ACC112 (cell line): ENCODE results near the gene GPR31.

Experiments
- H2AFZ ChIP-seq: fragments of 200-600 bp; sonication (generic); one replicate; pipeline ENCODE4 v1.6.0; 2017; ENCODE audit warnings: antibody characterized with exemption, low read length; ENCODE audit not compliant: unreplicated experiment
- H3K27ac ChIP-seq: fragments of 200-600 bp; sonication (generic); 2 replicates; pipeline ENCODE4 v1.5.1; 2014; ENCODE audit warnings: low read depth, mild to moderate bottlenecking, antibody characterized with exemption, low read length, moderate library complexity
- H3K27me3 ChIP-seq: fragments of 200-600 bp; sonication (generic); 2 replicates; pipeline ENCODE4 v1.6.1; 2014; ENCODE audit warnings: mild to moderate bottlenecking, antibody characterized with exemption, low read length, moderate library complexity, mixed read lengths; ENCODE audit not compliant: insufficient read depth
- H3K36me3 ChIP-seq: fragments of 200-600 bp; sonication (generic); 2 replicates; pipeline ENCODE4 v1.6.1; 2016; ENCODE audit warnings: mild to moderate bottlenecking, antibody characterized with exemption, low read length, moderate library complexity, mixed read lengths; ENCODE audit not compliant: insufficient read depth
- H3K4me1 ChIP-seq: fragments of 200-600 bp; sonication (generic); one replicate; pipeline ENCODE4 v1.6.1; 2016; ENCODE audit warnings: low read length, mixed read lengths; ENCODE audit not compliant: insufficient read depth, unreplicated experiment, control insufficient read depth
- H3K4me3 ChIP-seq: fragments of 200-600 bp; sonication (generic); 2 replicates; pipeline ENCODE4 v1.5.1; 2014; ENCODE audit warnings: mild to moderate bottlenecking, low read depth, low read length
- H3K79me2 ChIP-seq: fragments of 200-600 bp; sonication (generic); one replicate; pipeline ENCODE4 v1.6.0; 2016; ENCODE audit warnings: low read length; ENCODE audit not compliant: control insufficient read depth, unreplicated experiment, insufficient read depth

Gene GPR31

DNA sequence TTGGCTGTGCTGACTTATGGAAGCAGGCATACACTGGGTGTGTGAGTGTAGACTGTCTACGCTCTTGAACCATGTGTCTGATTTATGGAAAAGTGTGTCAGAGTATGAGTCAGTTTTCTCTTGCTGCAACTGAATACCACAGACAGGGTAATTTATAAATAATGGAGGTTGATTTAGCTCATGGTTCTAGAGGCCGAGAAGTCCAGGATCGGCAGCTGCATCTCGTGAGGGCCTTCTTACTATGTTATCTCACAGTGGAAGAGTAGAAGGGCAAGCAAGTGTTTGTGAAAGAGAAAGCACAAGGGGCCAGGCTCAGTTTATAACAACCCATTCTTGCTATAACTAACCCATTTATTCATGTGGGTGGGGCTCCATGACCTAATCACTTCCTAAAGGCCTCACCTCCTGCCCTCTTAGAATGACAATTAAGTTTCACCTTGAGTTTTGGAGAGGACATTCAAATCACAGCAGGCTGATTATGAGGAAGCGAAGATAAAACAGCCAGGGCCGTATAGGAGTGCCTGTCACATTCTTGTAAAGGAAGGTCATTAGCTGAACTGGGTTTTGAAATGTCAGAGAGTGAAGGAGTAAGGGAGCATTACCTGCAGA, 6.7 kb downstream of the GPR31 start:
- no peaks in the 10 kb centered on the region for H3K79me2 ChIP-seq
- H2AFZ ChIP-seq = no peak overlapping the region
- no peak overlapping the region for H3K27ac ChIP-seq
- H3K4me1 ChIP-seq = no peaks in the 10 kb centered on the region
- H3K4me3 ChIP-seq = no peak overlapping the region
- H3K36me3 ChIP-seq = no peaks in the 10 kb centered on the region
- peaks cover 4% of the 10 kb centered on the region; the same call in 1 of the 2 replicates for H3K27me3 ChIP-seq

DNA sequence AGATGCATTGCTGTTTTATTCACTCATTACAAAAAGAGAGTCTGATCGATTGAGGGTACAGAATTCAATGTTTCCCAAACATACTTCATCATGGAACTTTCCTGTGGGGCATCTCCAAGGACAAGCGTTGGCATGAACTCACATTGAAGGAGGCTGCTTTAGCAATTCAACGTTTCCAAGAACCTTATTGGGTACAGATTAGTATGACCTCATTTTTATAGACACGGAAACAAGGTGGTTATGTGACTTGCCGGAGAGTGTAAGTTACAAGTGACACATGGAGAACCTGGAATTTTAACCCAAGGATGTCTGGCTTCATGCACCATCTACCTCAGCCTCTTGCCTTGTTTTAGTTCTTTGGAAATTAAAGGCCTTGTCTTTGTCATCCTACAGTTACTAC, 8.8 kb downstream of the GPR31 start:
- H3K36me3 ChIP-seq = no peaks in the 10 kb centered on the region
- no peaks in the 10 kb centered on the region for H3K79me2 ChIP-seq
- H2AFZ ChIP-seq = no peak overlapping the region
- H3K27ac ChIP-seq = no peak overlapping the region
- H3K4me1 ChIP-seq = no peaks in the 10 kb centered on the region
- peaks cover 4% of the 10 kb centered on the region; the same call in 1 of the 2 replicates for H3K27me3 ChIP-seq
- no peak overlapping the region for H3K4me3 ChIP-seq

DNA sequence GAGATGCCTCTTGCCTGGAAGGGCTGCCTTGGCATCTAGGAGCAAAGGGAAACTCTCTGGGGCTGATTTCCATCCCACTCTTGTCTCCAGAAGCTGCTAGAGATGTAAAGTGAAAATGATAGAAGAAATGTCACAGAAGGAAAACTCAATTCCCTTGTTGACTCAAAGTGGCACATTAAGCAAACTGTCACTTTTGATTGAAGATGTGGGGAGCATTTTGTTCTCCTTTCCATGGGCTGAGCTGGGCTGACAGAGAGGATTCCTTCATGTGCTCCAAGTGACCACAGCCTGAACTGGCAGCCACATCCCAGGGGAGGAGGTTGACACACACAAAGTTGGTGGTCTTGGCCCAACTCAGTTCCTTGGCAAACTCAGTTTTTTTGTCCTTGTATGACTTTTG, 9.8 kb downstream of the GPR31 start:
- H3K27me3 ChIP-seq = peaks cover 4% of the 10 kb centered on the region; the same call in 1 of the 2 replicates
- no peaks in the 10 kb centered on the region for H3K4me1 ChIP-seq
- H3K27ac ChIP-seq = no peak overlapping the region
- no peak overlapping the region for H2AFZ ChIP-seq
- H3K36me3 ChIP-seq = no peaks in the 10 kb centered on the region
- no peaks in the 10 kb centered on the region for H3K79me2 ChIP-seq
- H3K4me3 ChIP-seq = no peak overlapping the region

DNA sequence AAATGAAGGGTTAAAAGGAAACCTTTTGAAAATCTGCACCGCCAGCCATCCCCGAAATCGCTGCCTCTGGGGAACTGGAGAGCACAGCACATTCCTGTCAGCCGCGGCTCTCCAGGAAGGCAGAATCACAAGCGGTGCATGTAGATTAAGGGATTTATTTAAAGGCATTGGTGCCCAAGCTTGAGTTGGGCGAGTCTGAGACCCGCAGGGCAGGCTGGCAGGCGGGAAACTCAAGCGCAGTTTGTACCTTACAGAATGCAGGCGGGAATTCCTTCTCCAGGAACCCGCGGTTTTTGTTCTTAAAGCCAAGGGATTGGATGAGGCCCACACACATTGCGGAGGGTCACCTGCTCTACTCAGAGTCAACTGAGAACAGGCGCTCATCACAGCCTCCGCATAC, 10.8 kb downstream of the GPR31 start:
- Histone ChIP-seq H3K36me3 (no peaks in the 10 kb centered on the region), H3K27me3 (peaks cover 4% of the 10 kb centered on the region; the same call in 1 of the 2 replicates), H2AFZ (no peak overlapping the region), H3K79me2 (no peaks in the 10 kb centered on the region), H3K4me1 (no peaks in the 10 kb centered on the region), H3K27ac (no peak overlapping the region), H3K4me3 (no peak overlapping the region)

DNA sequence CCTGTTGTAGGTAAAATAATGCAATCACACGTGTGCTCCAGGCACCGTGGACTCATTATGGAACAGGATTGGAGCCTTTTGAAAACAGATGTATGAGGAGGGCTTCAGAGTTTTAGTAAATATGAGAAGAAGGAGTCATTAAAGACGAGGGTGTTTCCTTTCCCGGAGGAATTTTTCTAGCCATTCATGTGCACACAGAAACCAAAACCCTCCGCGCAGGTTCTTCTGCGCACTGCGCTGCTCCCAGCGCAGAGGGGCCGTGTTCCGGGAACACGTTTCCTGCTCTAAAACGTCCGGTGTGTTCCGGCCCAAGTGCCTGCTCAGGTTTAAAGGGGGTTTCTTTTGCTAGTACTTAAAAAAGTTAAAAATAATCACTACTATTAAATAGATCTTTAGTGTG, 11.6 kb downstream of the GPR31 start:
- Histone ChIP-seq H3K4me1 (no peaks in the 10 kb centered on the region), H3K27ac (no peak overlapping the region), H3K27me3 (peaks cover 4% of the 10 kb centered on the region; the same call in 1 of the 2 replicates)

DNA sequence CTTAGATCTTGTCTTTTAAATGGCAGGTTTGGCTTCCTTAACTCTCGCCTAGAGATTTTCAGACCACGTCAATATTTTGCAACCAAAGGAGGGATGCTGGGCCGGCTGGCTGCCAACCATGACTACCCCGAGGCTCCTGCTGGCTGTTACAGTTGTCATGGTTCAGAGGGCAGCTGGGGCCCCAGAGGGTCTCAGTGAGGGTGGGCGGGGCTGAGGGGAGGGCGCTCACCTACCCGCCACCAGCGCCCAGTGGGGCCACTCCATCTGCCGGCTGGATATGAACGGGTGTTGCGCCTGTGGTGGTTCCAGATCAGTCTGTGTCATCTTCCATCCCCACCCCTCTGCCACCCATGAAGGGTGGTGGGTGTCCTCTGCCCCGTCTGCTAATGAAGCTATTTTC, 12.3 kb downstream of the GPR31 start:
- Histone ChIP-seq H3K27ac (no peak overlapping the region), H3K4me3 (no peak overlapping the region), H3K27me3 (peaks cover 4% of the 10 kb centered on the region; the same call in 1 of the 2 replicates), H3K36me3 (no peaks in the 10 kb centered on the region), H3K79me2 (no peaks in the 10 kb centered on the region), H3K4me1 (no peaks in the 10 kb centered on the region), H2AFZ (no peak overlapping the region)

More for the DNA sequence above, 11.6 kb downstream of the GPR31 start:
- Histone ChIP-seq H3K79me2 (no peaks in the 10 kb centered on the region), H3K36me3 (no peaks in the 10 kb centered on the region), H3K4me3 (no peak overlapping the region), H2AFZ (no peak overlapping the region)

DNA sequence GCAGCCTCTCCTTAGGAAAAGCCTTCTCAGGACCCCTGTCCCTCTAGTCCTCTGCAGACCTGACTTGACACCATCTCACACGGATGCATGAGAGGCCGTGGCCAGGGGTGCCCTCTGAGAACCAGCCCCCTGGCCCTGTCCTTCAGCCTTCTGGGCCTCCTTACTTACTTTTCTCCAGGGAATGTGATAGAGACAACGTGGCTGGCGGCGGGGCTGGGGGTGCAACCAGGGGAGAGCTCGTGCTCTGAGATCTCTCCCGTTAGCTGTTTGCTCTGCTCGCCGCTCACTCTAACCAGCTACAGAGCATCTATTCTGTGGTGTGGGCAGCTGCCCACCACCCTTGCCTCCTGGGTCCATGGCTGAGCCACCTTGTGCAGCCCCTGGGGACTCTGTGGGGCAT, 14.7 kb downstream of the GPR31 start:
- Histone ChIP-seq H2AFZ (no peak overlapping the region), H3K36me3 (no peaks in the 10 kb centered on the region), H3K4me1 (no peaks in the 10 kb centered on the region), H3K27ac (no peak overlapping the region), H3K79me2 (no peaks in the 10 kb centered on the region), H3K4me3 (no peak overlapping the region), H3K27me3 (peaks cover 4% of the 10 kb centered on the region; the same call in 1 of the 2 replicates)

DNA sequence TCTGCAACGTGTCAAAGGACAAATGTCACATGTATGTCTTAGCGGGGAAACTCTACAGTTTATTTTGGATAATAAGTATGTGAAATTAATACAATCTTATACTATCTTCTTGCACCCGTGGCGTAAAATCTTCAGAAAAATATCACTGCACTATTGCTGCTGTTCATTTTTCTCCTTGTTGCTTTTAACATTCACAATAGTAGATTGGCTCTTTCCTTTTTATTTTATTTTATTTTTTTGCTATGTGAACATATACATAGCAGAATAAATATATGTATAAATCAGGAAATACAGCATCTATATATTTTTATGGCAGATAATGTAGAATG, 15.4 kb downstream of the GPR31 start:
- H3K27ac ChIP-seq = no peak overlapping the region

DNA sequence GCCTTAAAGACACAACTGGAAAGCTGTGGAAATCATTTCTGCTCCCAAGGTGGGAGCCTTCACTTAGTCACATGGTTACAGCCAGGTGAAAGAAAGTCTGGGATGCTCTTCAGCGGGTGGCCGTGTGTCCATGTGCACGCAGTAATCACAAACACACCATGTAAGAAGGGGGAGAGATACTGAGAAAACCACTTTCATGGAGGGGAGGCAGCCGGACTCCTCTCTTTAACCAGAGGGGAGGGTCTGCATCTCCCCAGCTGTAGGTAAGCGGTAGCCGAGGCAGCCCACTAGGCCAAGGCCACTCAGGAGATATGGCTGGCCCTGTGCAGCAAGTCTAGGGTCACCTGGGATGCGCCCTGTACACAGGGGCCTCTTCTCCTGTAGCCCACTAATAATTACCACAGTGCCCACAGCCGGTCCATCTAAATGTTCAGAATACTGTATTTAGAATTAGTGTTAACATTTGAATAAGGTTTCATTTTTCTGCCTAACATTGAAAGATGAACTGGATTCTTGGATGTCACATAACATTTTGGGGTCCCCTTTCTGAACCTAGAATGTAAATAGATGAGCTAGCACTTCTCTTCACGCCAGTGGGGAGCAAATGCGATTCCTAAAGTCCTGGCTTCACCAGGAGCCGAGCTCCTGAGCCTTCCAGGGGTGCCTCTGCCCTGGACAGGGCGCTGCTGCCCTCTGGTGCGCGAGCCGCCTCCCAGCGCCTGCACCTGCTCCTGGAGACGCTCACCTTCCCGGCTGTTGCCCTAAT, 15.9 kb downstream of the GPR31 start:
- Histone ChIP-seq H3K27ac (no peak overlapping the region), H2AFZ (no peak overlapping the region), H3K4me3 (no peak overlapping the region)

More for the DNA sequence above, 15.4 kb downstream of the GPR31 start:
- H3K4me3 ChIP-seq = no peak overlapping the region
- H3K27me3 ChIP-seq = peaks cover 4% of the 10 kb centered on the region; the same call in 1 of the 2 replicates
- H3K36me3 ChIP-seq = no peaks in the 10 kb centered on the region
- no peaks in the 10 kb centered on the region for H3K4me1 ChIP-seq
- no peaks in the 10 kb centered on the region for H3K79me2 ChIP-seq
- H2AFZ ChIP-seq = no peak overlapping the region

DNA sequence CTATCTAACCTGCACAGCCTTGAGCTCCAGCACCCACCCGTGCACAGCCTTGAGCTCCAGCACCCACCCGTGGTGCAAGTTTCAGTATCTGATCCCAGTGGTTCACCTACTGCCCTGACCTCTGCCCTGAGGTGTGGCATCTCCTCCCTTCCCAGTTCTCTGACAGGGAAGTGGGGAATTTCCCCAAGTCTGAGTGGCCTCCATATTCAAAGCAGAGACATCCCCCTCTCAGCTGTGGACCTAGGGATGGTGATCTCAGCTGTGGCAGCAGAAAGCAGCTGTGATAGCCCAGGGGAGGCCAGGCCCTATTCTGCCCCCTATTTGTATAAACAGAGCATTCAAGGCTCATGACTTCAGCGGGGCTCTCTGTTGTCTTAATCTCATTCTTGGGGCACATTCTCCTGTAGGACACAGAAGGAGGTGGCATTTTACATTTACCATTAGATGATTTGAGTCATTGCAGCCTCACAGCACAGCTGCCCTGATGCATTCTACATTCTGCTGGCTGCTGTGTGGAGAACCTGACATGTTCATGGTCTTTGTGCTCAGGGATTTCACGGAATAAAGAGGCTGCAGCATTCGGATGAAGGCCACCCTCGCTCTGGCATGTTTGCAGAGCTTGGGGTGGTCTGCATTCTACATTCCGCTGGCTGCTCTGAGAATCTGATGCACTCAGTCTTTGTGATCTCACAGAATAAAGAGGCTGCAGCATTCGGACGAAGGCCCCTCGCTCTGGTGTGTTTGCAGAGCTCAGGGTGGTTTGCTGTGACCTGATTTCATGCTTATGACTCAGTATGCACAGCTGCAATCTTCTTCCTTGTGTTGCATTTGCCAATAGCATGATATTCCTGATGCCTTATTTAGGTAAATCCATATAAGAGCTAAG, 16.9 kb downstream of the GPR31 start:
- Histone ChIP-seq H3K36me3 (no peaks in the 10 kb centered on the region), H2AFZ (no peak overlapping the region), H3K4me3 (no peak overlapping the region), H3K27me3 (no peaks in the 10 kb centered on the region; the same call in 1 of the 2 replicates), H3K4me1 (no peaks in the 10 kb centered on the region), H3K79me2 (no peaks in the 10 kb centered on the region), H3K27ac (no peak overlapping the region)

More for the DNA sequence above, 15.9 kb downstream of the GPR31 start:
- Histone ChIP-seq H3K36me3 (no peaks in the 10 kb centered on the region), H3K4me1 (no peaks in the 10 kb centered on the region), H3K79me2 (no peaks in the 10 kb centered on the region), H3K27me3 (peaks cover 1% of the 10 kb centered on the region; the same call in 1 of the 2 replicates)
